Activated B cell treated with CpG ODN at 0.5 μM for 24 hours (primary cell): Measurements from ENCODE around the gene TMEM135. TPM values are rescaled to one million over a fixed set of nuclear protein-coding genes. Genes with fewer than 3 reads are reported as not detected.

Experiments used
- ATAC-seq: fragments of 200-7000 bp; cut with Tn5 transposase; one replicate; pipeline ENCODE4 v1.10.0; 2021; ENCODE audit warnings: low read depth, mild to moderate bottlenecking, moderate library complexity
- CTCF ChIA-PET: fragments of 350-600 bp; sonication (Branson Sonifier 250); formaldehyde crosslinking; loops from one replicate; lab custom pipeline; 2021; ENCODE audit warnings: antibody characterized with exemption; lab: Charles Lee
- POLR2A ChIA-PET: fragments of 350-600 bp; sonication (Branson Sonifier 250); formaldehyde crosslinking; loops from one replicate; lab custom pipeline; 2021; ENCODE audit warnings: antibody characterized with exemption; lab: Charles Lee
- DNase-seq: peaks from one replicate; pipeline ENCODE4 v3.0.0; 2022
- H3K27ac Mint-ChIP-seq: one replicate; pipeline ENCODE4 v1.8.0; 2020; ENCODE audit warnings: mixed read lengths
- H3K27me3 Mint-ChIP-seq: one replicate; pipeline ENCODE4 v1.8.0; 2021; ENCODE audit warnings: mixed read lengths
- H3K36me3 Mint-ChIP-seq: one replicate; pipeline ENCODE4 v1.8.0; 2021; ENCODE audit warnings: low read depth, mixed read lengths
- H3K4me1 Mint-ChIP-seq: one replicate; pipeline ENCODE4 v1.8.0; 2021; ENCODE audit warnings: mixed read lengths
- H3K4me3 Mint-ChIP-seq: one replicate; pipeline ENCODE4 v1.8.0; 2020; ENCODE audit warnings: mild to moderate bottlenecking, mixed read lengths
- H3K9me3 Mint-ChIP-seq: one replicate; pipeline ENCODE4 v1.8.0; 2020; ENCODE audit warnings: mixed read lengths
- intact Hi-C: fragments of 100-400 bp; cut with micrococcal nuclease; formaldehyde crosslinking; loops from one replicate; pipeline ENCODE4 v1.15.1; 2024
- total RNA-seq: library from RNA; stranded (reverse); gene quantifications from 2 replicates; pipeline ENCODE4 v1.2.3, GENCODE V29; 2022
- TF ChIP-seq, protein P1 (sequence below): fragments of 200-600 bp; IDR thresholded peaks from one replicate; pipeline ENCODE4 v1.8.0; 2022; ENCODE audit warnings: antibody characterized with exemption, mild to moderate bottlenecking

TMEM135 gene
- total RNA-seq, 1 donor from 2014 or later: 10.1 TPM

DNA sequence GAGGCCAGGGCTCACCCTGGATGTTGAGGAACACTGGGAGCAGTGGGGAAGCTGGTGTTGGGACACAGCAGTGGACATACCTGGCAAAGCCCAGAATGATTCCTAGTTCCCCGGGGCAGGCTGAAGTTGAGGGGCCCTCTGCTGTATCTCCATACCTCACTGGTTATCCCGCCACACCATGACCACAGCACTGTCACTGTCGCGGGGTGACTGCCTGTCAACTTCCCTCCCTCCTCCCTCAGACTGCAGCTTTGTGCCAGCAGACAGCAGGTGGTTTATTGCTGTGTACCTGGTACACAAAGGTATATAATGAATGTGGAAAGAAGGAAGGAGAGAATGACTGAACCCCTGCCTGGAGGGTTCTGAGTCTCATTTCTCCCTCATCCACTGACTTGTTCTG is 318.7 kb downstream of the TMEM135 start:
- no peaks in the 10 kb centered on the region for H3K36me3 Mint-ChIP-seq
- intact Hi-C loops: no loop called here
- CTCF ChIA-PET: interaction anchor here (2.1 to 2.9 kb wide), 2 partner anchors 64 to 1196 kb away, joined by 7 to 15 read pairs; no protein-coding TSS in a partner anchor

DNA sequence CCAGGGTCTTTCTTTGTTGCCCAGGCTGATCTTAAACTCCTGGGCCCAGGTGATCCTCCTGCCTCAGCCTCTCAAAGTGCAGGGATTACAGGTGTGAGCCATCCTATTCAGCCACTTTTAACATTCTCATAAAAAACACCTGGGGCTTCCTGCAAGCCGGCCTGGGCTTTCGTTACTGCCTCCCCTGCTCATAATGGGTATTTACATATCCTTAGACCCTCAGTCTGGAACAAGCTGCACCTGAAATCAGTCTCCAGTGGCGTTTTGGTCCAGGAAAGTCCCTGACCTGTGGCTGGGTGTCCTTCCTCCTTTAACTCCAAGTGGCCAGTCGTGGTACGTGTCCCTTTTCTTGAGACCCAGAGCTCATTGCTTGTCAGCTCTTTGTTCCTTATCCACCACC is 320.7 kb downstream of the TMEM135 start:
- Mint-ChIP-seq H3K9me3 (no peaks in the 10 kb centered on the region), H3K27me3 (no peaks in the 10 kb centered on the region), H3K4me1 (no peaks in the 10 kb centered on the region), H3K4me3 (no peak overlapping the region), H3K36me3 (no peaks in the 10 kb centered on the region), H3K27ac (no peak overlapping the region)
- TF ChIP-seq, protein P1, sequence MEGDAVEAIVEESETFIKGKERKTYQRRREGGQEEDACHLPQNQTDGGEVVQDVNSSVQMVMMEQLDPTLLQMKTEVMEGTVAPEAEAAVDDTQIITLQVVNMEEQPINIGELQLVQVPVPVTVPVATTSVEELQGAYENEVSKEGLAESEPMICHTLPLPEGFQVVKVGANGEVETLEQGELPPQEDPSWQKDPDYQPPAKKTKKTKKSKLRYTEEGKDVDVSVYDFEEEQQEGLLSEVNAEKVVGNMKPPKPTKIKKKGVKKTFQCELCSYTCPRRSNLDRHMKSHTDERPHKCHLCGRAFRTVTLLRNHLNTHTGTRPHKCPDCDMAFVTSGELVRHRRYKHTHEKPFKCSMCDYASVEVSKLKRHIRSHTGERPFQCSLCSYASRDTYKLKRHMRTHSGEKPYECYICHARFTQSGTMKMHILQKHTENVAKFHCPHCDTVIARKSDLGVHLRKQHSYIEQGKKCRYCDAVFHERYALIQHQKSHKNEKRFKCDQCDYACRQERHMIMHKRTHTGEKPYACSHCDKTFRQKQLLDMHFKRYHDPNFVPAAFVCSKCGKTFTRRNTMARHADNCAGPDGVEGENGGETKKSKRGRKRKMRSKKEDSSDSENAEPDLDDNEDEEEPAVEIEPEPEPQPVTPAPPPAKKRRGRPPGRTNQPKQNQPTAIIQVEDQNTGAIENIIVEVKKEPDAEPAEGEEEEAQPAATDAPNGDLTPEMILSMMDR: no peak
- CTCF ChIA-PET: no interaction called here
- ATAC-seq (no peak), DNase-seq (no peak)
- POLR2A ChIA-PET: no interaction called here
- intact Hi-C loops: no loop called here

More for the DNA sequence above, 318.7 kb downstream of the TMEM135 start:
- no peak overlapping the region for H3K27ac Mint-ChIP-seq
- DNase-seq (no peak), ATAC-seq (no peak)
- H3K4me1 Mint-ChIP-seq: peaks cover 14% of the 10 kb centered on the region
- H3K27me3 Mint-ChIP-seq: no peaks in the 10 kb centered on the region
- POLR2A ChIA-PET: no interaction called here
- no peaks in the 10 kb centered on the region for H3K9me3 Mint-ChIP-seq
- H3K4me3 Mint-ChIP-seq: no peak overlapping the region
- TF ChIP-seq, protein P1: no peak

DNA sequence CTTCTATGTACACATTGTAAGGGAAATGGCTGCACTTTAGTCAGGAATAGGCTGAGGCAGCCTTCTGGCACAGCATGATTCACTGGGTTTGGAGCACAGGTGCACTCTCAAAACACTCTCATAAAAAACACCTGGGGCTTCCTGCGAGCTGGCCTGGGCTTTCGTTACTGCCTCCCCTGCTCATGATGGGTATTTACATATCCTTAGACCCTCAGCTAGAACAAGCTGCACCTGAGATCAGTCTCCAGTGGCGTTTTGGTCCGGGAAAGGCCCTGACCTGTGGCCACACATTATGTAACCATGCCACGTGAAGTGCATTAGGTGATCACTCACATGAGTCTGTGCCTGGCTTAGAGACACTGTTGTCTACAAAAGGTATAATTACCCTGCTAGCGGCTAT is 321.7 kb downstream of the TMEM135 start:
- H3K4me3 Mint-ChIP-seq: no peak overlapping the region
- no peaks in the 10 kb centered on the region for H3K4me1 Mint-ChIP-seq
- no peak for ATAC-seq
- no peak overlapping the region for H3K27ac Mint-ChIP-seq
- no peaks in the 10 kb centered on the region for H3K27me3 Mint-ChIP-seq
- H3K9me3 Mint-ChIP-seq: no peaks in the 10 kb centered on the region
- TF ChIP-seq, protein P1: no peak
- intact Hi-C loops: no loop called here
- no peaks in the 10 kb centered on the region for H3K36me3 Mint-ChIP-seq
- CTCF ChIA-PET: no interaction called here
- no peak for DNase-seq
- POLR2A ChIA-PET: no interaction called here

DNA sequence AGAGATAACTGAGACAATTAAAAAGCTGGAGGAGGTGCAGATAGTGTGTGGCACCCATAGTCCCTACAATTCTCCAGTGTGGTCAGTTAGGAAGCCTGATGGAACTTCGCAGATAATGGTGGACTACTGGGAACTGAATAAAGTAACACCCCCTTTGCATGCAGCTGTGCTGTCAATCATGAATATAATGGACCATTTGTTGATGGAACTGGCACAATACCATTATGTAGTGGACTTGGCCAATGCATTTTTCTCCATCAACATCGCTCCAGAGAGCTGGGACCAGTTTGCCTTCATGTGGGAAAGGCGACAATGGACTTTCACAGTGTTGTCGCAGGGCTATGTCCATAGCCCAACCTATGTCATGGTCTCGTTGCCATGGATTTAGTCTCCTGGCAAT is 324.2 kb downstream of the TMEM135 start:
- no peak overlapping the region for H3K4me3 Mint-ChIP-seq
- H3K36me3 Mint-ChIP-seq: no peaks in the 10 kb centered on the region
- H3K9me3 Mint-ChIP-seq: no peaks in the 10 kb centered on the region
- DNase-seq: no peak
- ATAC-seq: no peak
- CTCF ChIA-PET: no interaction called here
- POLR2A ChIA-PET: no interaction called here
- H3K4me1 Mint-ChIP-seq: no peaks in the 10 kb centered on the region
- TF ChIP-seq, protein P1: no peak
- intact Hi-C loops: no loop called here
- no peaks in the 10 kb centered on the region for H3K27me3 Mint-ChIP-seq
- no peak overlapping the region for H3K27ac Mint-ChIP-seq

DNA sequence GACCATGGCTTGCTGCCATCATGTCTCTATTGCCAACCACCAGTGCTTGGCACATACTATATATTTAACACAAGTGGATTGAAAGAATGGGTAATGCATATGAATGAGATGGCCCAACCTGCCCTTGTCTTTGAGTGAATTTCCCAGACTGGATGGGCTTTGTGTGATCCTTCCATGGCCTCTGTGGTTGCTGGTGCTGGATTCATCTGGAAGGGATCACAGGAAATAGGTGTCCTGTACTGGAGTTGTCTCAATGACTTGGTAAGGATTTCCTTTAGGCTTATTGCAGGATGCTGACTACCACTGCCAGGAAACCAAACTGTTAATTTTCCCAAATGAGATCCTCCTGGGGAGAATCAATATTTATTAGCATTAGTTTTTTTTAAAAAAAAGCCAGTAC is 328.6 kb downstream of the TMEM135 start:
- no peak for DNase-seq
- intact Hi-C loops: no loop called here
- Mint-ChIP-seq H3K27ac (no peak overlapping the region), H3K27me3 (peaks cover 3% of the 10 kb centered on the region), H3K4me3 (no peak overlapping the region), H3K4me1 (no peaks in the 10 kb centered on the region), H3K36me3 (no peaks in the 10 kb centered on the region), H3K9me3 (no peaks in the 10 kb centered on the region)
- ATAC-seq: no peak
- ChIA-PET POLR2A (no interaction called here), CTCF (no interaction called here)
- TF ChIP-seq, protein P1: no peak
